Stimulated activated CD4-positive, alpha-beta T cell treated with anti-CD3 and anti-CD28 coated beads, TNF-alpha, amount 100 ng/mL, for 24 hours (primary cell): ENCODE results near the gene POMP.
"Not testable (repeated sequence)": the region's sequence is repeated elsewhere in the genome, so short reads cannot be mapped to it uniquely, and the experiment has no call there.

ENCODE experiments used
- DNase-seq, 3 experiments: peaks; one replicate each; pipeline ENCODE4 v3.0.0-alpha.2; 2020; ENCODE audit warnings: low read depth in 3 of 3

The POMP gene

GRCh38 chr13:28637714-28638355, 21.1 kb upstream of the POMP start:
- DNase-seq = no peak

- DNase-seq = no peak
Measured at GRCh38 chr13:28638756-28639155, 20.2 kb upstream of the POMP start.

- no peak for DNase-seq
Measured at GRCh38 chr13:28640861-28641599, 17.9 kb upstream of the POMP start.

- no peak for DNase-seq
Measured at GRCh38 chr13:28641600-28641926, 17.4 kb upstream of the POMP start.

GRCh38 chr13:28650284-28650683, 8.6 kb upstream of the POMP start:
- no peak for DNase-seq

- DNase-seq = no peak
Measured at GRCh38 chr13:28651810-28652401, 7.0 kb upstream of the POMP start.

GRCh38 chr13:28653111-28653510, 5.8 kb upstream of the POMP start:
- no peak for DNase-seq

GRCh38 chr13:28654276-28654675, 4.7 kb upstream of the POMP start:
- DNase-seq = no peak

- DNase-seq = no peak
Measured at GRCh38 chr13:28655561-28655960, 3.4 kb upstream of the POMP start.

GRCh38 chr13:28657784-28658538, 969 bp upstream of the POMP start:
- DNase-seq = no peak

GRCh38 chr13:28658539-28658795, 463 bp upstream of the POMP start:
- DNase-seq = no peak

- DNase-seq = no peak
Measured at GRCh38 chr13:28659621-28659970, 666 bp downstream of the POMP start.

- no peak for DNase-seq
Measured at GRCh38 chr13:28666897-28667488, 8.1 kb downstream of the POMP start.

GRCh38 chr13:28671126-28671792, 12.3 kb downstream of the POMP start:
- no peak for DNase-seq

- DNase-seq = no peak
Measured at GRCh38 chr13:28678809-28679208, 19.9 kb downstream of the POMP start.

GRCh38 chr13:28679628-28680027, 20.7 kb downstream of the POMP start:
- DNase-seq = no peak

GRCh38 chr13:28680541-28680940, 21.6 kb downstream of the POMP start:
- no peak for DNase-seq

- DNase-seq = not testable (repeated sequence)
Measured at GRCh38 chr13:28683169-28683568, 24.2 kb downstream of the POMP start.

- DNase-seq = no peak
Measured at GRCh38 chr13:28684257-28684656, 25.3 kb downstream of the POMP start.

- DNase-seq = no peak
Measured at GRCh38 chr13:28685114-28685513, 26.2 kb downstream of the POMP start.

- DNase-seq = no peak
Measured at GRCh38 chr13:28685892-28686291, 27.0 kb downstream of the POMP start.
